GM21447 (cell line): ENCODE measurements around the gene EPHB1.

Experiments
- ATAC-seq: cut with Tn5 transposase; IDR thresholded peaks from one replicate; pipeline ENCODE4 v1.9.1; 2021; ENCODE audit not compliant: unreplicated experiment

The EPHB1 gene

GRCh38 chr3:134807189-134807588 lies 12.1 kb downstream of the EPHB1 start:
- no peak for ATAC-seq

GRCh38 chr3:134808835-134809234 lies 13.8 kb downstream of the EPHB1 start:
- ATAC-seq = no peak

- ATAC-seq = no peak
Observed at GRCh38 chr3:134809427-134810051, 14.5 kb downstream of the EPHB1 start.

GRCh38 chr3:134810052-134810435 lies 15.0 kb downstream of the EPHB1 start:
- ATAC-seq = no peak

GRCh38 chr3:134810850-134811249 lies 15.8 kb downstream of the EPHB1 start:
- no peak for ATAC-seq

GRCh38 chr3:134813618-134814017 lies 18.6 kb downstream of the EPHB1 start:
- no peak for ATAC-seq

GRCh38 chr3:134815519-134815918 lies 20.5 kb downstream of the EPHB1 start:
- ATAC-seq = no peak

- no peak for ATAC-seq
Observed at GRCh38 chr3:134816623-134817022, 21.6 kb downstream of the EPHB1 start.

- ATAC-seq = no peak
Observed at GRCh38 chr3:134817297-134817696, 22.2 kb downstream of the EPHB1 start.

GRCh38 chr3:134820994-134821393 lies 25.9 kb downstream of the EPHB1 start:
- ATAC-seq = no peak

- ATAC-seq = no peak
Observed at GRCh38 chr3:134822090-134822489, 27.0 kb downstream of the EPHB1 start.

GRCh38 chr3:134823679-134824078 lies 28.6 kb downstream of the EPHB1 start:
- no peak for ATAC-seq

- no peak for ATAC-seq
Observed at GRCh38 chr3:134824791-134825190, 29.7 kb downstream of the EPHB1 start.

GRCh38 chr3:134827213-134827612 lies 32.2 kb downstream of the EPHB1 start:
- ATAC-seq = no peak

GRCh38 chr3:134829721-134830120 lies 34.7 kb downstream of the EPHB1 start:
- ATAC-seq = no peak

- no peak for ATAC-seq
Observed at GRCh38 chr3:134832585-134832984, 37.5 kb downstream of the EPHB1 start.

- ATAC-seq = no peak
Observed at GRCh38 chr3:134833453-134834163, 38.5 kb downstream of the EPHB1 start.

- ATAC-seq = no peak
Observed at GRCh38 chr3:134836921-134837320, 41.9 kb downstream of the EPHB1 start.

- ATAC-seq = no peak
Observed at GRCh38 chr3:134838599-134838998, 43.5 kb downstream of the EPHB1 start.

GRCh38 chr3:134839422-134839821 lies 44.4 kb downstream of the EPHB1 start:
- ATAC-seq = no peak

- peak; percentile 58 for ATAC-seq
Observed at GRCh38 chr3:134839990-134840389, 44.9 kb downstream of the EPHB1 start.

- ATAC-seq = no peak
Observed at GRCh38 chr3:134840459-134840858, 45.4 kb downstream of the EPHB1 start.

GRCh38 chr3:134846084-134846483 lies 51.0 kb downstream of the EPHB1 start:
- ATAC-seq = no peak
